GM19035 (cell line): ENCODE measurements around the gene SIN3A.
"Not testable (repeated sequence)": the region's sequence is repeated elsewhere in the genome, so short reads cannot be mapped to it uniquely, and the experiment has no call there.

ENCODE experiments used
- ATAC-seq: cut with Tn5 transposase; IDR thresholded peaks from one replicate; pipeline ENCODE4 v1.9.1; 2021; ENCODE audit not compliant: unreplicated experiment

Gene SIN3A

DNA sequence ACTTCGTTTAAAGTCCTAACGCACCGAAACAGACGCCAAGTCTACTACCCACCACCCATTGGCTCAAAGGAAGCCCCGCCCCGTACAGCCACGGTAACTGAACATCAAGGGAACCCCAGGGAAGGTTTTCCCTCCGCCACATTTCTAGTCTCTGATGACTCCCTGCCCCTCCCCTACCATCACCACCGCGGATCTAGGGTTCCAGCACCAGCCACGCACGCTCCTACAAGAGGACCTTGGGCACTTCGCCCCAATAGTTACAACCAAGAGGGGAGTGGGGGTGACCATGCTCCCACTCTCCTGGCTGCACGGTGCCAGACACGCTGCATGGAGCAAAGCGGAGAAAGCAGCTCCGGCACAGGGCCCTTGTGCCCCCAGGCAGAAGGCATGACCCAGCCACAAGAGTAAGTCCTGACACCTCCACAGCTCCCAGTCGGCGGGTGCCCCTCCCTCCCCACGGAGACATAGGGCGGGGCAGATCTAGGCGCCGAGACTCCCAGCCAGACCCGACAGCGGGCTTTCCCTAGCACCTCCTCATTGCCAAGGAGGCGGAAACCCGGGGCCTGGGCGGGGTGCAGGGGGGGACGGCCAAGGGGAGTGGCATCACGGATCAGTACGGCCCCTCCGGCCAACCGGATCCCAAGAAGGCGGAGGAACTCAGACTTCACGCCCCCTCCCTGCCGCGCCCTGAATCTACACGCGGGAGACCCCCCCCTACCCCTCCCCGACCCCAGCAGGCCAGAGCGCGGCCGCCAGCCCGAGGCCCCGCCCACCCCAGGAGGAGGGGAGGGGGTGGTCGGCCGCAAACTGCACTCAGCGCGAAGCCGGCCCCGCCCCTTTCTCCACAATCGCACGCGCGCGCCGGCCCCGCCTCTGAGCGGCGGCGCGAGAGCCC is 936 bp downstream of the SIN3A start:
- ATAC-seq: peak; percentile 26

GRCh38 chr15:75449585-75450306 is 1.7 kb downstream of the SIN3A start:
- ATAC-seq: no peak

DNA sequence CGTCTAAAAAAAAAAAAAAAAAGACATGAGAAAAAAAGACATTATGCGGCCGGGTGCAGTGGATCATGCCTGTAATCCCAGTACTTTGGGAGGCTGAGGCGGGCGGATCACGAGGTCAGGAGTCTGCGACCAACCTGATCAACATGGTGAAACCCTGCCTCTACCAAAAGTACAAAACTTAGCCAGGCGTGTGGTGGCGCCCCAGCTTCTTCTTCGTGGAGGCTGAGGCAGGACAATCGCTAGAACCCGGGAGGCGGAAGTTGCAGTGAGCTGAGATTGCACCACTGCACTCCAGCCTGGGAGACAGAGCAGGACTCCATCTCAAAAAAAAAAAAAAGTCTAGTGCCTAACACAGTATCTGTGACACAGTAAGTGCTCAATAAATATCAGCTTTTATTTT is 3.3 kb downstream of the SIN3A start:
- not testable (repeated sequence) for ATAC-seq

- no peak for ATAC-seq
Measured at GRCh38 chr15:75446151-75446550, 5.3 kb downstream of the SIN3A start.

DNA sequence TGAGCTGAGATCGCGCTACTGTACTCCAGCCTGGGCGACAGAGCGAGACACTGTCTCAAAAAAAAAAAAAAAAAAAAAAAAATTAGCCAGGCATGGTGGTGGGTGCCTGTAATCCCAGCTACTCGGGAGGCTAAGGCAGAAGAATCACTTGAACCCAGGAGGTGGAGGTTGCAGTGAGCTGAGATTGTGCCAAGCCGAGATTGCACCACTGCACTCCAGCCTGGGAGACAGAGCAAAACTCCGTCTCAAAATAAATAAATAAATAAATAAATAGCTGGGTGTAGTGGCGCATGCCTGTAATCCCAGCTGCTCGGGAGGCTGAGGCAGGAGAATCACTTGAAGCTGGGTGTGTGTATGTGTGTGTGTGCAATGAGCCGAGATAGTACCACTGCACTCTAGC is 6.2 kb downstream of the SIN3A start:
- not testable (repeated sequence) for ATAC-seq

DNA sequence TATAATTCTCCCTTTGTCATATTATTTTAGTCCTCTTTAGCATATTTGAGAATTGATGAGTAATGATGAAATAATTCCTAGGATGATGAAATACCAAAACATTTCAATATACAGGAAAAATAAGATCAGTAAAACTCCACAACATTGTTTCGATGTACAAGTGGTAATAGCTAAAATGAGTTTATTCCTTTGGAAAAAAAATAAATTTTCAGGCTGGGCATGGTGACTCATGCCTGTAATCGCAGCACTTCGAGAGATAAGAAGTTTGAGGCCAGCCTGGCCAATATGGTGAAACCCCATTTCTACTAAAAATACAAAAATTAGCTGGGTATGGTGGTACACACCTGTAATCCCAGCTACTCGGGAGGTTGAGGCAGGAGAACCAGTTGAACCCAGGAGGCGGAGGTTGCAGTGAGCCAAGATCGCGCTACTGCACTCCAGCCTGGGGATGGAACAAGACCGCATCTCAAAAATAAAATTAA is 7.5 kb downstream of the SIN3A start:
- ATAC-seq: not testable (repeated sequence)

- ATAC-seq: no peak
Measured at GRCh38 chr15:75437721-75438120, 13.8 kb downstream of the SIN3A start.

DNA sequence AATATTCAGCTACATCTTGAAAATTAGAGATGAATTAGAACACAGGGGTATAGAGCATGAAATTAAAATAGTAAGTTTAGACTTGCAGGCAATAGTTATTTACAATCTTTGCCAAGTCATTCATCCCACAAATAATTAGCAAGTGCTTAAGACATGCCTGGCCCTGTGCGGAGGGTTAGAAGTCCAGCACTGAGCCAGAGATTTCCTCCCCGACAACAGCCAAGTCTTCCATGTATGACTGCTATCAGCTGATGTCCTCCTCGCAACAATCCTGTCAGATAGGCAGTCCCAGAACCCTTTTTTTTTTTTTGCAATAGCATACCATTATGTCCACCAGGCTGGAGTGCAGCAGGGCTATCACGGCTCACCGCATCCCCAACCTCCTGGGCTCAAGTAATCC is 14.6 kb downstream of the SIN3A start:
- ATAC-seq: no peak

DNA sequence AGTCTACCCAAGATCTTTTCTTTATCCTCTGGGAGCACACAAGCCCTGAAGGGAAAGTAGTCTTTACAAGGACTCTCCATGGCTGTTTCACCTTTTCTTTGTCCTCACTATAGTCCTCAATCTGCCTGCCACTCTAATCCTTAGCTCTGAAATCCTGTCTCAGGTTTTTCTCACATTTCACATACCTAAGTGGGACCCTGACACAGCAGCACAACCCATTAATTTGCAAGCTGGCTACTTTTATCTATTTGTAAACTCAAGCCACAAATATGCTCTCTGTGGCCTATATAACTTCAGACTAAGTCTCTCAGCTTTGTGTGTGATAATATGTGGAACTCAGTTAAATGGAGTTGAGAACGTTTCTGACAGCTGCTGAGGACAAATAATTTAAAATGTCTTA is 19.8 kb downstream of the SIN3A start:
- no peak for ATAC-seq

DNA sequence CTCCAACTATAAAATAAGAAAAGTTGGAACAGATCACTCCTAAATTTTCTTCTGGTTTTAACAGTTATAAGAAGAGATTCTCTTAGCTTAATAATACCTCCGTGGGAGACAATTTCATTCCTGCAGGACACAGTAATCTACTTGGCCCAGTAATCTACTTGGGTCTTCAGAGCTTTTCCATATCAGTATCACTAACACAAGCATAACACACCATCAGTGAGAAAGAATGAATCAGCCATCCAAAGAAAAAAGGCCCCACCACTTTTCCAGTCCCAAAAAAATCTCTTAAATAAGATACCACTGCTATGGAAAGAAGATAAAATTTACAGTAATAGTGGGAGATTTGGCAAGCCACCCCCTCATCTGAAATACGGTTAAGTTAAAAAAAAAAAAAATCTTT is 20.2 kb downstream of the SIN3A start:
- ATAC-seq: no peak

GRCh38 chr15:75430259-75430658 is 21.2 kb downstream of the SIN3A start:
- no peak for ATAC-seq

GRCh38 chr15:75428152-75428551 is 23.3 kb downstream of the SIN3A start:
- ATAC-seq: no peak

DNA sequence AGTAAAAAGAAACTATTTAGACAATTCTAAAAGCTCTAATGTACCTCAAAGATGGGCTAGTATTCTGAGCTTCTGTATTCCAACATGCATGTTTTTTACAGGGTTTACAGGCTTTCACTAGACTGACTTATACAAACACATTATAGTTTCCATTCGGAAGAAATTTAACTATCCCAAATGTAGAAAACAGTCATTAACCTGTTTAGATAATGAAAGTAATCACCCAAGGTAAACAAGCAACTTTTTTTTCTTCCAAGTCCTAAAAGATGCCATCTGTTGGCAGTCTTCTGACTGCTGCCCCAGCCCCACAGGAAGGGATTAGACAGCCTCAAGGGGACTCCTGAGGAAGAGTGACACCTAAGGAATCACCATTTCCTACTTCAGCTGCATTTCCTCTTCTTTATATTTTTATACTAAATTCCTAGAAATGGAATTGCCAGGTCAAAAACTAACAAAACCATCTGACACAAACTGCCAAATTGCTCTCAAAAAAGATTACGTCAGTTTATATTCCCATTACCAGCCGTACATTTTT is 25.5 kb downstream of the SIN3A start:
- ATAC-seq: no peak

GRCh38 chr15:75422554-75422953 is 28.9 kb downstream of the SIN3A start:
- ATAC-seq: no peak

DNA sequence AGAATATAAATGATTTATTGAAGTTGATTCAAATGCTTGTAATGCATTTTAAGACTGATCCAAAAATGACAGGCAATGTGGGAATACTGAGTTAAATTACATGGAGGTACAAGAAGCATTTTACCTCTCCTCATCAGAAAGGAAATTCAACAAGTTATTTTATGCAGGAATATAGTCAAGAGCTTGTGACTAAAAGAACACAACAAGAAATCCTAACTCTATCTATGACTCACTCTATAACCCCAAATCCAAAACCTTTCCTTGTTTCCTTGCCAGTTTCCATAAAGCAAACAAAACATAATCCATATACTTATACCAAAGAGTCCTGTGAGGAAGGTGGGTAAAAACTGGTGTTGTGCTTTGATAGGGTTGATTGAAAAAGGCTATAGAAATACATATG is 30.8 kb downstream of the SIN3A start:
- ATAC-seq: no peak

DNA sequence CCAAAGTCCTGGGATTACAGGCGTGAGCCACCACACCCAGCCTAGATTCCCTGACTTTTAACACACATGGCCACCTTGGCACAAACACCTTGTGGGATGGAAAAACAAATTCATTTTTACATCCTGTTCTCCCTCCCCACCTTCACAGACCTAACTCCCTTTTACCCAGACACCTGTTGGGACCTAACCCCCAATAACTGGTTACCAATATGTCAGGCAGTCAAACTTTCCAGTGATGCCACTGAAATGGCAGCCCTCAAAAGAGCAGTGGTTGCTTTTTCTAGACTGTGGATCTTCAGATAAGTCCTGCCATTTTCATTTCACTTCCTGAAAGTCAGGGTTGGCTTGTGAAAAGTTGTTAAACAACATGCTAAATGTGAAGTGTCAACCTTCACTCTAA is 34.9 kb downstream of the SIN3A start:
- ATAC-seq: no peak

- no peak for ATAC-seq
Measured at GRCh38 chr15:75410196-75410595, 41.3 kb downstream of the SIN3A start.

GRCh38 chr15:75407083-75407482 is 44.4 kb downstream of the SIN3A start:
- ATAC-seq: no peak

DNA sequence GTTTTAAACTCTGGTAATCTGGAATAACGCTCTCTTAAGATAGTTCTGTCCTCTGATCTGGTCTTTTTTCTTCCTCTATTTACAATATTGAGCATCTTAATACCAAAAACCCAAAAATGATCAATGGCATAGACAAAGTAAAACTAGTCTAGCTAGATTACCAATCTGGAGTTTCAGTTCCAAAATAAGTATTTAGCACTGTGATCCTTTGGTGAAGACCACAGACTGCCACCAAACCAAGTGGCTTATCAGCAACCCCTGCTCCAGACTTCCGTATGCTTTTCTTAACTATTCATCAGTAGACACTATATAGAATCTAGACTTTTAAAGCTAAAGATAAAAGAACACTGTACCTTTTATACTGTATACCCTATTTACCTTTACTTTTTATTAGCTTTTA is 47.6 kb downstream of the SIN3A start:
- no peak for ATAC-seq

GRCh38 chr15:75397494-75397893 is 54.0 kb downstream of the SIN3A start:
- ATAC-seq: no peak

DNA sequence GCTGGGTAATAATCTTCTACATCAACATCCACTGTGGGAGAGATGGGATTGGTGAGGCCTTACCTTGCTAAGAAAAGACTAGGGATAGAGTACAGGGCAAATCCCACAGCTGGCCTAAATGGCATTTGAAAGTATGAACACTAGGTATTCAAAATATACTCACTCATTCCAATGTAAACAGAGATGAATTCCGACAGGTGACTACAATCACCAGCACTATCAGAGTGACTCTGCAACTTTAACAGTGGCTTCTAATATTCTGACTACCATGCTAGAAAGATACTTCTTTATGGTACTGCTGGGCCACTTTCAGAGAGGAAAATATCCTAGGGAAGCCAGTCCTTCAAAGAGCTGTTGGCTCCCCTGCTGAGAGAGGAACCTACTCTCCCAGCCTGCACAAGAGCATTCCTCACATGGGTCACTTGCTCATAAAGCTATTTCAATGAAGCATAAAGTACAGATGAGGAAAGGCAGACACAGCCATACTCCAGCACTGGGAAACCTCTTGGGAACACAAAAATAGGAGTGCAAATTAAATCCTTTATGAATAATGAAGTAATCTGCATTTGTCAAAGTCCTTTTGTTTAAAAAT is 61.6 kb downstream of the SIN3A start:
- no peak for ATAC-seq
